Liver (tissue), 3 donors: ENCODE measurements around the gene RELL2.

Source experiments
- RXRA ChIP-seq, 2 donors: IDR thresholded peaks; 2 replicates each; pipeline ENCODE4 v1.6.1; 2017 to 2018; ENCODE audit warnings: antibody characterized with exemption in 2 of 2, mild to moderate bottlenecking in 1 of 2
- TF ChIP-seq, protein P1 (sequence below): fragments of 150-350 bp; IDR thresholded peaks from 2 replicates; pipeline ENCODE4 v1.5.1; 2017; ENCODE audit warnings: improper control_type of control experiment, low read depth, low read length; ENCODE audit not compliant: missing input control
- donor health status: healthy.
- donor health status: healthy.

DNA sequence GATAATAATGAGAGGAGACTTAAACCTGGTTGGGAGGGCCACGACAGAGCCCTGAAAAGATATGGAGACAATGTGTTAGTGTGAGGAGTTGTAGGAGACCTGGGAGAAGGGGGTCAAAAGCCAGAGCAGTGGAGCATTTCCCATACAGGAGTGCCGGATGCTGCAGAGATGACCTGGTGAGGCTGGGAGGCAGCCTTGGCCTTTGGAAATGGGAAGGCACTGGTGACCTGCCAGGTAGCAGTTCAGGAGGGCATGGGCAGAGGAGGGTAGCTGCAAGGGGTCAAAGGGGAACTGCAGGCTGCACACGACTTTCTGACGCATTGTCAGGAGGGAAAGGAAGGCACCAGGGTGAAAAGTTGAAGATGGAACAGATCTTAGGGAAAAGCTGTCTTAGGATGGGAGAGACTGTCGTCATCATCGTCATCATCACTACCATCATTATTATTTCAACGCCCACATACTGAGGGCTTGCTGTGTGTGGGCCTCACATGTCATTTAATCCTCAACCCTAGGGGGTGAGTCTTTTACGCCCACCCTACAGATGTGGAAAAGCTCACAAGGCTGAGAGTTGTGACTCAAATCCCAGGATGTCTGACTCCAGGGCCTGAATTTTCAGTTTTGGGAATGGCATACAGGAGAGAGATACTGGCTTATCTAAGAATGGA, 31.9 kb downstream of the RELL2 start:
- TF ChIP-seq RXRA (IDR thresholded peaks at IDR 0.05) = peak; percentile 92 to 93
- TF ChIP-seq, protein P1, sequence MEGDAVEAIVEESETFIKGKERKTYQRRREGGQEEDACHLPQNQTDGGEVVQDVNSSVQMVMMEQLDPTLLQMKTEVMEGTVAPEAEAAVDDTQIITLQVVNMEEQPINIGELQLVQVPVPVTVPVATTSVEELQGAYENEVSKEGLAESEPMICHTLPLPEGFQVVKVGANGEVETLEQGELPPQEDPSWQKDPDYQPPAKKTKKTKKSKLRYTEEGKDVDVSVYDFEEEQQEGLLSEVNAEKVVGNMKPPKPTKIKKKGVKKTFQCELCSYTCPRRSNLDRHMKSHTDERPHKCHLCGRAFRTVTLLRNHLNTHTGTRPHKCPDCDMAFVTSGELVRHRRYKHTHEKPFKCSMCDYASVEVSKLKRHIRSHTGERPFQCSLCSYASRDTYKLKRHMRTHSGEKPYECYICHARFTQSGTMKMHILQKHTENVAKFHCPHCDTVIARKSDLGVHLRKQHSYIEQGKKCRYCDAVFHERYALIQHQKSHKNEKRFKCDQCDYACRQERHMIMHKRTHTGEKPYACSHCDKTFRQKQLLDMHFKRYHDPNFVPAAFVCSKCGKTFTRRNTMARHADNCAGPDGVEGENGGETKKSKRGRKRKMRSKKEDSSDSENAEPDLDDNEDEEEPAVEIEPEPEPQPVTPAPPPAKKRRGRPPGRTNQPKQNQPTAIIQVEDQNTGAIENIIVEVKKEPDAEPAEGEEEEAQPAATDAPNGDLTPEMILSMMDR = no peak
